ENCODE data around the gene PDE5A. TPM values are rescaled to one million over a fixed set of nuclear protein-coding genes. Genes with fewer than 3 reads are reported as not detected.
"Not testable (repeated sequence)": the region's sequence is repeated elsewhere in the genome, so short reads cannot be mapped to it uniquely, and the experiment has no call there.

Gene PDE5A
- total RNA-seq (2014; rRNA removed; shearing (Covaris generic)), result 0.06 and 0.75 TPM in 2 replicates

DNA sequence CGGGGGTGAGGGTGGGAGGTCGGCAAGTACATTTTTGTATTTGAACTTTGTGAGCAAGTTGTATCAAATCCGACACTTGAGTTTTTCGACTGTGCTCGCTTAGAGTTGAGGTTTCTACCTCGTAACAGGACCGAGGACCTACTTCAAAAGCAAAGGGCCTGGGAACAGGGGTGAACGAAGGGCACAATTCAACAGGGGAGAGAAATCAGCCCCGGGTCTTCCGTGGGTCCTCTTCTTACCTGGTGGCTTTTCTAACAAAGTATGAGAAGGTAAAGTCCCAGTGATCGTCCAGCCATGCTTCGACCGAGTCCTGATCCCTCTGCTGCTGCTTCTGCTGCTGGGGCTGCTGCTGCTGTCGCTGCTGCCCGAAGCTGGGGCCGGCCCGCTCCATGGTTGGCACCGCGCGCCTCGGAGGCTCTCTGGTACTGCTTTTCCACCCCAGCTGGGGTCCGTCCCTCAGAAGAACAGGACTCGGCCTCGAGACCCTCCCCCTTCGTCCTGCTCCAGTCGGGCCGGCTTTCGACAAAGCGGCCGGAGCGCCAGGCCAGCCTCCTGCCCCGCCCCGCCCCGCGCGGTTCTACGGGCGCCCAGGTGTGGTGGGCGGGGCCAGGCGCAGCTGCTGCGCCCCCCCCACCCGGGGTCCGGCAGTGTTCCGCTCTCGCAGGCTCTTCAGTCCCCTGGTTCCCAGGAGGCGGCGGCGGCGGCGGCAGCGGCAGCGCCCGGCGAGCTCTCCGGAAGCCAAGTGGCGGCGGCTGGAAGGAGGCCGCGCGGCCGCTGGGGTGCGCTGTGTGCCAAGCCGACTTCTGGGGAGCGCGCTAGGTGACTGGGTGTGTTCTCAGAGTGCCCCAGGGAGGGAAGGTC lies at the start of gene PDE5A:
TSS of gene PDE5A (minus strand) at position 524 of the 861 bp plus-strand sequence. CDS start at position 391, 133 bp downstream.
- in situ Hi-C loops (cut with HindIII; ENCODE audit: low sequenced_read_pairs), result no loop called here
- DNase-seq (ENCODE audit: low spot score), result peak; percentile 35

DNA sequence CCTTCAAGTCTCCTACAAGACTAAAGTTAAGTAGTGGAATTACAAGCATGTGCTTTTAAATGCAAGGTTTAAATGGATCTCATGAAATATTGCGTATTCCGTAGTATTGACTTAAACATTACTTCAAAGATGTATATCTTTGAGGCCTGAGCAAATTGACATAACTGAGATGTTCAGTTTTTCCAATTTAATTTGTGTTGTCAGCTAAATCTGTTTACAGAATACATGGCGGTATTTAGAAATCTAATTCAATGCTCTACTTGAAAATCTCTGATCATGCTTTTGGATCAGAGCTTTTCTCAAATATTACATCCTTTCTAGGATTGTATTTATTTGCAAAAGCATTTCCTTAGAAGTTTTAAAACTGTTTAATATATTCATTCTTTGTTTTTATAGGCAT lies 47.5 kb upstream of the PDE5A start:
- no peak for DNase-seq (ENCODE audit: low spot score)
- in situ Hi-C loops (cut with HindIII; ENCODE audit: low sequenced_read_pairs), result no loop called here

DNA sequence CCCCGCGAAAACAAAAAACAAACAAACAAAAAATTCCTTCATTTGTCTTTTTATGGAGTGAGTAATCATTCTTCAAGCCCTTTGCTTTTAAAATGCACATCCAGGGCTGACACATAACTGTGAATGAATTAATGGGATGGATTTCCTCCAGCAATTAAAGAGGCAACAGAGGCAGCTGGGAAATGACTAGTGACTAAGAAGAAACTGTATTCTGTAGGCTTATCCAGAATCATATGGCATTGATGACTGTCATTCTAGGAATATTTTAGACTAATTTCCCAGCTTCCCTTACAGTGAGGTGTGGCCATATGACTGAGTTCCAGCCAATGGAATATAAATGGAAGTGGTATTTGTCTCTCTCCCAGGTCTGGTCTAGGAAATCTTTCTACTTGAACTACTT lies 46.8 kb upstream of the PDE5A start:
- in situ Hi-C loops (cut with HindIII; ENCODE audit: low sequenced_read_pairs), result no loop called here
- DNase-seq (ENCODE audit: low spot score), result no peak

DNA sequence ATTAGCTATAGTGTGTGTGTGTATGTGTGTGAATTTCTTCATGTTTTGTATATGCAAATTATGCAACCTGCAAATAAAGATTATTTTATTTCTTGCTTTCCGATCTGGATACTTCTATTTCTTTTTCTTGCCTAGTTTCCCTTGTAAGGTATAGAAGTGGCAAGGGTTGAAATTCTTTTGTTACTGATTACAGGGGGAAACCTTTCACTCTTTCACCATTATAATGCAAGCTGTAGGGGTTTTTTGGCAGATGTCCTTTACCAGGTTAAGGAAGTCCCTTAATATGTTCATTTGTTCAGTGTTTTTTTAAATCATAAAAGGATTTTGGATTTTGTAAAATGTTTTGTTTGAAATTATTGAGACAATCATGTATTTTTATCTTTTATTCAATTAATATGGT lies 44.3 kb upstream of the PDE5A start:
- DNase-seq (ENCODE audit: low spot score), result no peak
- in situ Hi-C loops (cut with HindIII; ENCODE audit: low sequenced_read_pairs), result no loop called here

DNA sequence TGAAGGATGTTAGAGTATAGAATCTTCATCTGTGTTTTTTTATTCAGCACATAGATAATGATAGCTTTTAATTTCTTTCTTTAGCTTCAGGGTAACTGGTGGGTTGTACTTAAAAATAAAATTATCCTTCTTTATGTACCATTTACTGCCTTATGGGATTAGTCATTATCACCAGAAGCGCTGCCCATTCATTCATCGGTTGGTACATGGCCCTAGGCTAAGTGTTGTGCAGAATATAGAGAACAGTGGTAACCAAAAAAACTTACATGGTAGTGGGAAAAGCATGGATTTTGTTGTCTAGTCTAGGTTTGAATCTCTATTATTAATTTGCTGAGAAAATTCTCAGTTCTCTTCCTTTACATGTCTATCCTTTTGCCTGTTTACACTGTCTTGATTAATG lies 43.5 kb upstream of the PDE5A start:
- no peak for DNase-seq (ENCODE audit: low spot score)
- in situ Hi-C loops (cut with HindIII; ENCODE audit: low sequenced_read_pairs), result no loop called here

DNA sequence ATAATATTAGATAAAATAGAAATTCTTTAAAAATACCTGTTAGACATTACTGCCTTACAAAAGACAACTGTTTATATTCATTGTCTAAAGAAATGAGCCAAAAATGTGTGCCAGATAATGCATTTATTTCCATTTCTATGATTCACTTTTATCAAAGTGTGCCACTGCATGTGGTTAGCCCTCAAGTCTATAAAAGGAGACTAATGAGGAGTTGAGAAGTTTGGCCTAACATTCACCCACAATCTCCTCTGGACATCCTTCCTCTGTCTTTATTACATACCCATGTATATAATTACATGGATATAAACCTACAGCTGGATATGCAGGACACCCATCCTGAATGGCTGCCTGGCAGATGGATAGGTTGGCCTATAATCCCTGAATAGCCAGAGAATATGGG lies 42.6 kb upstream of the PDE5A start:
- DNase-seq (ENCODE audit: low spot score), result no peak
- in situ Hi-C loops (cut with HindIII; ENCODE audit: low sequenced_read_pairs), result no loop called here

DNA sequence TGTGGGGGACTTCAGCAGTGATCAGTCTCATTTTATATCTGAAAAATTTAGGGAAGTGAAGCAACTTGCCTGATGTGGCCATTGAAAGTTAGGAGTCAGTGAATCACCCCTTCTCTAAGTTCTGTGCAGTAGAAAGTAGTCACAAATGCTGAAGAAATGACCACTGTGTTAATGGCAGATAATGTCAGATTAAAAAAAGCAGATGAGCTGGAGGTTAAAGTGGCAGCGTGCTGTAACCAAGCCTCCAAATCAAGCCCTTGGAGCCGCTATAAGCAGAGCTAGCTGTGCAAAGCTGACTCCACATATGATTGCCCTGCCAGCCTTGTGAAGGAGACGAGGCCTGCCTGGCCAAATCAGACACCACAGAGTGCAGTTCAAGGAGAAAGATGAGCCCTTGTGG lies 39.2 kb upstream of the PDE5A start:
- DNase-seq (ENCODE audit: low spot score), result no peak
- in situ Hi-C loops (cut with HindIII; ENCODE audit: low sequenced_read_pairs), result no loop called here

DNA sequence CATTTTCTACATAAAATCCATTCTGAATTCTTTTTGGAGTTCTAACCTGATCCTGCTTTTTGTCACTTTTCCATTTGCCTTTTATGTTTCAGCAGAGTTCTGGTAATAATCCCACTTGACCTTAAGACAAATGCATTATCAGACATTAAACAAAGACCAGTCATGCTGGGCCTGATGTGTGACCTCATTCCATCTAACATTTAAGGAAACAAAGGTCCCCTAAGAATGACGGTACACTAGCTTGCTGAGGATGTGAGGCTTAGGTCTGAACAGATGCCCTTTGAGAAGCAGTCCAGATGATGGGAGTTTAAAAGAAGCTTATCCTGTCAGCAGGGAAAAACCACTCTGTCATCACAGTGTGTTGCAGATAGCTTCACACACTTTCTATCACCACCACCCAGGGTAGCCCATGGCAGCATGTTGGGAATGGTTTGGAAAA lies 38.1 kb upstream of the PDE5A start:
- no peak for DNase-seq (ENCODE audit: low spot score)
- in situ Hi-C loops (cut with HindIII; ENCODE audit: low sequenced_read_pairs), result no loop called here

DNA sequence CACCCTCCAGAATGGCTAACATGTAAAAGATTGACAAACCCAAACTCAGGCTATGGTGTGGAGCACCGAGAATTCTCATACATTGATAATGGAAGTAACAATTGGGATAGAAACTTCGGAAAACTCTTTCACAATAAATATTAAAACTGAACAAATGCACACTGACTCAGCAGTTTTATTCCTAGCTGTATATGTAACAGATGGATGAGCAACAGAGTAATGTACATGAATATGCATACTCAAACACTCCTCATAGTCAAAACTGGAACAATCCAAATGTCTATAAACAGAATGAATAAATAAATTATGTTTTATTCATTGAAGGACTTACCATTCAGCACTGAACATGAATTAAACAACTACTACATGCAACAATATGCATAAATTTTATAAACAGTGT lies 37.1 kb upstream of the PDE5A start:
- DNase-seq (ENCODE audit: low spot score), result no peak
- in situ Hi-C loops (cut with HindIII; ENCODE audit: low sequenced_read_pairs), result no loop called here

DNA sequence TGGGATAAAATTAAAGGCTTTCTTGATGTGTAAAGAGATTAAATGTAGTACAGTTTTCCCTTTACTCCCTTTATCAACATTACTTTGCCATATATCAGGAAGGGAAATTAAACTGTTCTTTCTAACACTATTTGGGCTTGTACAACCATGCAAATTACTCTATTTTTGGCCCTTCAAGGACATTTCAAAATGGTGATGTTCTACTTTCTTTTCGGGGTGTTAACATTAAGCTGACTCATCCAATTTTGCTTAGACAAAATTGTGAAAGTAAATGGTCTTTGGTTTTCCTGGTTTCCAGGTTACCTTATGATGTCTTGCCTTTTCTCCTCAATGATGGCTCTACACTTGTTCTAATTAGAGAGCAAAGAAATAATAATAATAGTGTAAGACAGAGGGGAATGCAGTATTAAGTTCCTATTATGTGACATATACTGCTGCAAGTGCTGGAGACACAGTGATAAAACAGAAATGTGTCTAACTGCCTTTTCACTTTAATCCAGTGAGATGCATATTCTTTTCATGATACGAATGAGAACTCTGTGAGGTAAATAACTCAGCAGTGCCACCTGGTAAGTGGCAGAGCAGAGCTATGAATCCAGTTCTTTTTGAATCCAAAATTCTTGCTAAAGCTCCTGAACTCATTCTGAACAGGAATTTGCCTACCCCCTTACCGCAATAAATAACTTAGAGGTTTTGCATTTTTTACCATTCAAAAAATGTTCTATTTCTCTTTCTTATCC lies 35.7 kb upstream of the PDE5A start:
- in situ Hi-C loops (cut with HindIII; ENCODE audit: low sequenced_read_pairs), result no loop called here
- DNase-seq (ENCODE audit: low spot score), result no peak

DNA sequence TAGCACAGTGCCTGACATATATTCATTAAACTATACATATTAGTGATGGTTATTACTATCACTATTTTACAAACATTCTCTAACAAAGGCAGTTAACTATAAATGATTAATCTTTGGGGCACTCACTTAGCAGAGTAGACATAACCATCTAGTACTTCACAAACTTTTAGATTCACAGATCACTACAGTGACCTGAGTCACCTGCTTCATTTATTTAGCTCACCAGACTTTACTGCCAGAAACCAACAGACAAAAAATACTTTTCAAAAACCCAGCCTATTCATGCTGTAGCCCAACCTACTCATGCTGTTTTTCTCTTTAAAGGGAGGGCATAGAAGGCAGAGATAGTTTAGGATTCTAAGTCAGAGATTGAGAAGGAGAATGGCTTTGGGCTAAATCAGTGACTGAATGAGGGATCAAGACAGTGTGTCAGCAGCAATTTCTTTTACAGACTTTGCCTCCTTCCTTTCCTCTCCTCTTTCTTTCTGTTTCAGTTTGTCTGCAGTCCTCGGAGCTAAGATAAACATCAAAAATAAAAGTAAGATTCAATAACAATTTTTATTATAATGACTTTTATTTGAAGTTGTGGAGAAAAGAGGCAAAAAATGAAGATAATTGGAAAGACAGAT lies 34.7 kb upstream of the PDE5A start:
- no peak for DNase-seq (ENCODE audit: low spot score)
- in situ Hi-C loops (cut with HindIII; ENCODE audit: low sequenced_read_pairs), result no loop called here

DNA sequence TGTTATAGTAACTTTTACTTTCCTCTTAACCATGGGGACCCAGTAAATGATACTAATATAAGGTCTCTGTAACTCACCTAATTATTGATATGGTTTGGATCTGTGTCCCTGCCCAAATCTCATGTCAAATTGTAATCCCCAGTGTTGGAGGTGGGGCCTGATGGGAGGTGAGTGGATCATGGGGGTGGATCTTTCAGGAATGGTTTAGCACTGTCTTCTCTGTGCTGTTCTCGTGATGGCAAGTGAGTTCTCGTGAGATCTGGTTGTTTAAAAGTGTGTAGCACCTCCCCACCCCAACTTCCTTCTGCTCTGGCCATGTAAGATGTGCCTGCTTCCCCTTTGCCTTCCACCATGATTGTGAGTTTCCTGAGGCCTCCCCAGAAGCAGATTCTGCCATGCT lies 34.0 kb upstream of the PDE5A start:
- in situ Hi-C loops (cut with HindIII; ENCODE audit: low sequenced_read_pairs); DNase-seq (ENCODE audit: low spot score): not testable (repeated sequence)

DNA sequence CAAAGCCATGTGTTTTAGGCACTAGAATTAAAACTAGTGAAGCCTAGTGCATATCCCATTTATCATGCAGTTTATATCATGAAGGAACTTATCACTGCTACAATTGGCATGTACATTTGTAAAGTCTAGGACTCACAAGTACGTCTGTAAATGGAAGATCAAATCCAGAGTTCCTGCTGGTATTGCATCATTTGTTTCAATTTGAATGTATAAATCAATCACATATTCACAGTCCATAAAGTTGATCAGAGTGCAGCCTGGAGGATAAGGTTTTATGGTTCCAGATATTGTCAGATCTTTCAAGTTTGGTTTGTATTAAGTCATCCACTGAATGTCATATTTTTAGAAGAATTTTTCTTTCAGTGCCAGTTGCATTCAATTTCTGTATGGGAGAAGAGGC lies 32.6 kb upstream of the PDE5A start:
- in situ Hi-C loops (cut with HindIII; ENCODE audit: low sequenced_read_pairs), result no loop called here
- no peak for DNase-seq (ENCODE audit: low spot score)

DNA sequence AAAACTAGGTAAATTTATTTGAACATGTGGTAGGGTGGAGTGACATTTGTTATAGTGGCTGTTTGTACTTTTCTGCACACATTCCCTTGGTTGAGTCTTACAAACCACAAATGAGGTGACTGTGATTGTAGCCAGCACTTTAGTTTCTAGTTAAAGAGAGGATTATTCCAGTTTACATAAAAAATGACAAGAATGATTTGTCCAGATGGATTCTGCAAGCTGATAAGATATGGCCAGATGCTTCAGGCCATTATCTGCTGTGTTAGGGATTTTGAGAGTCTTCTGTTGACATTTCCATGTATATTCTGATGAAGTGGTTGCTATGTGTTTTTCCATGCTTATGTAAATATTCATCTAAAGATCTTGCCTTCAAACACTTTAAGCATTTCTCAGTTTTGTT lies 31.0 kb upstream of the PDE5A start:
- no peak for DNase-seq (ENCODE audit: low spot score)
- in situ Hi-C loops (cut with HindIII; ENCODE audit: low sequenced_read_pairs), result no loop called here

DNA sequence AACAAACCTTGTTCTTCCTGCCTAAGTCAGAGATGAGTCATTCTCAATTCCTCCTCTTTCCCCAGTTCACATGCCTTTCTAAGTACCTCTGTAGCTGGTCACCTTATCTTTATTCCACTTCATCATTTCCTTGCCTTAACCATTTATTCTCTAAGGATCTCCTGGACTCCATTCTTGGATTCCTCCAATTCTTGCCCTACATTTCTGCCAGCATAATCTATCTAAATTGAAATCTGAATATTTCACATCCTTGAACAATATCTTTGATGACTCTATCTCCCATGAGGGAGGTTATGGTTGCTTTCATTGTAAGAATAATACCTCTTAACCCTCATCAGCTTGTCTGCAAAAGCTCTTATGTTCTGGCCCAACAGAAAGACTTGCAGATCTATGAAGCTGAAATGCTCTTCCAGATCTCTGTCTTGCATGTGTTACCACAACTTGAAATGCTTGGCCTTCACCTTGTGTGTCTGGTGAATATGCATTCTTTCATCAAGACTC lies 28.6 kb upstream of the PDE5A start:
- no peak for DNase-seq (ENCODE audit: low spot score)
- in situ Hi-C loops (cut with HindIII; ENCODE audit: low sequenced_read_pairs), result no loop called here

DNA sequence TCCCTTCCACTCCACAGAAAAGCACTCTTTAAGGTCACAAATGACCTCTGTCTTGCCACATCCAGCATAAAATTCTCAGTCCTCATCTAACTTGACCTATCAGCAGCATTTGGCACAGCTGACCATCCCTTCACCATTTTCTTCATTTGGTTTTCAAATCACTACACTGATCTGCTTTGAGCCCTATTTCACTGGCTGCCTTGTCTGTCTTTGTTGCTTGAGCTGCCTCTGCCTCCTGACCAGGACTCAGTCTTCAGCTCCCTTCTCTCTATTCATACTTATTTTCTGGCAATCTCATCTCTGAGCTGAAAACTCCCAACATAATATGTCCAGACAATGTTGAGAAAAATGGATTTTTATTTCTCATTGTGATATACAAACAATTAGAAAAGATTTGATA lies 27.7 kb upstream of the PDE5A start:
- in situ Hi-C loops (cut with HindIII; ENCODE audit: low sequenced_read_pairs), result no loop called here
- DNase-seq (ENCODE audit: low spot score), result no peak

DNA sequence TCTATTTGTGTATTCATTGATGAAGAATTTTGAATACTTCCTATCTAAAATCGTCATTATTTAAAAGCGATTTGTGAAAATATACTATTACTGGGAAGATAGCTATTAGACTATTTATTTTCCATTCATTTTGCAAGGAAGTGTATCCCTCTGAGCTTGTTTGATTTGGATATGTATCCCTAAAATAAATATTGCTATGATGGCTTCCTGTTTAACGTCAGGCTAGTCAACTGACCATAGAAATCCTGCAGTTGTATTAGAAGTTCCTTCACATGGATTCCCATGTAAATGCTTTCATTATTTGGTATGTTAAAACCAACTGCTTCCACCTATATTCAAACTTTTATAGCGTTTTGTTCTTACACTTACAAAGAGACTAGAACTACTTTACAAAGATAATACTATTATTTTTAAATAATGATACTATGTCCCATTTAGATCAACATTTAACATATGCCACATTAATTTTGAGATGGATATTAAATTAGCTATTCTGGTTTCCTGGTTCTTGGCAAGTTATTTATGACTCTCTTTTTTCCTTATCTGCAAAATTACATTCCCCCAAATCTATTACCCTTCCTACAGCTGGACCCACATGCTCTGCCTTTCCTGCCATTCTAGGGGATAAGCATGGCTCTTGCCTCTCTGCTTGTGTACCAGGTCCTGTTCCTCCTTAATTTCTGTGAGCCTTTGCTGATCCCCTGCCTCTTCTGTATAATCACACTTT lies 26.7 kb upstream of the PDE5A start:
- in situ Hi-C loops (cut with HindIII; ENCODE audit: low sequenced_read_pairs), result no loop called here
- DNase-seq (ENCODE audit: low spot score), result no peak

DNA sequence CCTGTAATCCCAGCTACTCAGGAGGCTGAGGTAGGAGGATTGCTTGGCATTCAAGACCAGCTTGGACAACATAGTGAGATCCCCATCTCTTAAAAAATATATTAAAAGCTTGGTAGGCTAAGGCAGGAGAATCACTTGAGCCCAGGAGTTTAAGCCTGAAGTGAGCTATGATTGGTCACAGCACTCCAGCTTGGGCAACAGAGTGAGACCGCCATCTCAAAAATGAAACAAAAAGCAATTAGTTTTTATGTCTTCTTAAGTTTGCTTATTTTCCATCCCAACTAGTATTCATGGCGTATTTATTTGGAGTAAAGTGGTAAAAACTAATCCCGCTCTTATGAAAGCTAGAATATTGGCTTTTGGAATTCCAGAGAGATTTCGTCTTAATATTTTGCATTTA lies 25.4 kb upstream of the PDE5A start:
- in situ Hi-C loops (cut with HindIII; ENCODE audit: low sequenced_read_pairs), result no loop called here
- no peak for DNase-seq (ENCODE audit: low spot score)

DNA sequence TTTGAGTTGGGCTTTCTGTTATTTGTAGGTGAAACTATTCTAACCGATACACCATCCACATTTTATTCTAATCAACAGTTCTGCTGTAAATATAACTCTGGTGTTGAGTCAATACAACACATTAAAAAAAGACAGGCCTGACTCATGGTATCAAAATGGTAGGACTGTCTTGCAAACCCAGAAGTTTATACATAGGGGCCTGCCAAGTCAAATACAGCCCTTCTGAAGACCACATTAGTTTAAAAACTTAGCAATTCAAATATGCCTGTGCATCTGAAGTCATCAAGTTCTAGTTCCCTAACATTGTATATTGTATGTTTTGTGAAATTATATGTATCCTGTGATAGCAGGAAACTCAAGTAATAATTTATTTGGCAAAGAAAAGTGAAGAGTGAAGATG lies 24.4 kb upstream of the PDE5A start:
- in situ Hi-C loops (cut with HindIII; ENCODE audit: low sequenced_read_pairs), result no loop called here

More for the DNA sequence above, 24.4 kb upstream of the PDE5A start:
- no peak for DNase-seq (ENCODE audit: low spot score)
